Endodermal cell (in vitro differentiated cells): ENCODE data around the gene TSPAN17. TPM values are rescaled to one million over a fixed set of nuclear protein-coding genes. Genes with fewer than 3 reads are reported as not detected.

Experiments
- DNase-seq: peaks from one replicate; pipeline ENCODE4 v3.0.0-alpha.2; 2017
- H3K27ac ChIP-seq: 2 replicates; pipeline ENCODE4 v1.5.1; 2013; ENCODE audit warnings: mild to moderate bottlenecking, low read depth, low read length, moderate library complexity
- H3K27me3 ChIP-seq: 2 replicates; pipeline ENCODE4 v1.6.1; 2013; ENCODE audit warnings: mild to moderate bottlenecking, low read length, moderate library complexity; ENCODE audit not compliant: insufficient read depth, control insufficient read depth, poor library complexity, severe bottlenecking
- H3K36me3 ChIP-seq: 2 replicates; pipeline ENCODE4 v1.7.0; 2013; ENCODE audit warnings: mild to moderate bottlenecking, low read length, moderate library complexity; ENCODE audit not compliant: control insufficient read depth, insufficient read depth
- H3K4me1 ChIP-seq: one replicate; pipeline ENCODE4 v1.7.0; 2013; ENCODE audit warnings: low read length; ENCODE audit not compliant: control insufficient read depth, insufficient read depth
- H3K4me3 ChIP-seq: 2 replicates; pipeline ENCODE4 v1.5.1; 2013; ENCODE audit warnings: mild to moderate bottlenecking, low read length, moderate library complexity
- H3K9ac ChIP-seq: 2 replicates; pipeline ENCODE4 v1.6.1; 2013; ENCODE audit warnings: mild to moderate bottlenecking, low read length, moderate library complexity; ENCODE audit not compliant: poor library complexity, severe bottlenecking; ENCODE audit errors: extremely low read depth
- H3K9me3 ChIP-seq: 2 replicates; pipeline ENCODE4 v1.6.1; 2013; ENCODE audit warnings: mild to moderate bottlenecking, low read length, moderate library complexity; ENCODE audit not compliant: control insufficient read depth
- H3K27ac Mint-ChIP-seq: 2 replicates; pipeline ENCODE4 v1.8.0; 2020; ENCODE audit warnings: mixed read lengths
- H3K27me3 Mint-ChIP-seq: 2 replicates; pipeline ENCODE4 v1.8.0; 2021; ENCODE audit warnings: mild to moderate bottlenecking, mixed read lengths; ENCODE audit not compliant: insufficient read depth
- H3K36me3 Mint-ChIP-seq: 2 replicates; pipeline ENCODE4 v1.8.0; 2020; ENCODE audit warnings: low read depth, mixed read lengths
- H3K4me1 Mint-ChIP-seq: 2 replicates; pipeline ENCODE4 v1.8.0; 2020; ENCODE audit warnings: mixed read lengths
- H3K4me3 Mint-ChIP-seq: 2 replicates; pipeline ENCODE4 v1.8.0; 2020; ENCODE audit warnings: mild to moderate bottlenecking, moderate library complexity, mixed read lengths
- H3K9me3 Mint-ChIP-seq: 2 replicates; pipeline ENCODE4 v1.8.0; 2020; ENCODE audit warnings: mild to moderate bottlenecking, mixed read lengths
- WGBS, 2 experiments: methylation state at CpG; one replicate each; pipeline versions ENCODE4 v1.1.5 to v1.1.7; 2013; ENCODE audit warnings: missing lambda C conversion rate in 2 of 2, mixed read lengths in 1 of 2; ENCODE audit not compliant: insufficient coverage in 1 of 2, insufficient read length in 1 of 2; 5-methylcytosine and 5-hydroxymethylcytosine counted together
- total RNA-seq, 2 donors: library from RNA; stranded (reverse); fragmentation: NEBNext Ultra II Directional in 1 of 2; extraction: Animal tissue kit (Norgen Biotek cat#: 25700) in 1 of 2; gene quantifications; 2 replicates in 1 of 2; 3 replicates in 1 of 2; pipeline ENCODE4 v1.2.1, GENCODE V29; 2021
- TF ChIP-seq, protein P1 (sequence below): fragments of 200-600 bp; sonication (generic); conservative IDR thresholded peaks from 2 replicates; pipeline ENCODE4 v1.5.0; 2021; ENCODE audit warnings: antibody characterized with exemption, mild to moderate bottlenecking

Gene TSPAN17
- total RNA-seq, 2 donors from 2014 or later: 49.3 to 50.3 TPM

DNA sequence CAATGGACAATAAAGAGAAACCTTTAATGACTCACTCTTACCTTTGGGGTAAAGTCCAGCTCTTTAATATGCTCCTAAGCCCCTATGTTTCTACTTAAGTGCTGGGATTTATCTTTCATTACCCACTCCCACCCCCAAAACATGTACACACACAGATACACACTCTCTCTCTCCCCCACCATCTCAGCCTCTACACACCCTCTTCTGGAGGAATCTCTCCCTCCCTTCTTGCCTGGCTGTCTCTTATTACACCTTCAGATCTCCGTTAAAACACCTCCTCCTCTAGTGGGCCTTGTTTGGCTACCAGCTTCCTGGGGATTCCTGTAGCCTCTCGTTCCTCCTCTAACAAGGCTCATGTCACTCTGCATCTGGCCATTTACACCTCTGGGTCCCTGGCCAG is 44.2 kb upstream of the TSPAN17 start:
- WGBS, 2 experiments: 33% methylated on average over 1 to 2 of the region's 2 CpGs

DNA sequence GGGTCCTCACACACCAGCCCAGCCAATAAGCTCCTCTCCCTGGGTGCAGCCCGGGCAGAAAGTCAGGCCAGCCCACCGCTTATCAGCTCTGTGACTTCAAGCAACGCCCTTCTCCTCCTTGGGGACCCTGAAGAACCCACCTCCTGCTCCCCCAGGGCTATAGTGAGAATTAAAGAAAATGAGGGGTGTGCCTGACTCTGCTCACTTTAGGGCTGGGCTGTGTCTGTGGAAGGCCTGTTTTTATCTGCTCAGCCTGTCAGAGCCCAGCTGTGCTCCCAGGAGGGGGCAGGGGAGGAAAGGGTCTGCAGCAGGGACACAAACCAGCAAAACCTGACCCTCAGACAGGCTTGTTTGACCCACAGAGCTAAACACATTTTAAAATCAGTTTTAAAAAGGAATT is 41.3 kb upstream of the TSPAN17 start:
- Mint-ChIP-seq H3K4me1 (peaks cover 30% of the 10 kb centered on the region), H3K4me3 (no peak overlapping the region), H3K36me3 (no peaks in the 10 kb centered on the region), H3K27ac (no peak overlapping the region), H3K27me3 (peaks cover 24% of the 10 kb centered on the region), H3K9me3 (no peaks in the 10 kb centered on the region)
- peaks cover 14% of the 10 kb centered on the region for H3K27me3 ChIP-seq
- WGBS, 2 experiments: 77% methylated on average over 3 of the region's 3 CpGs; no CpG with 5 or more reads in 1 of the 2 experiments
- no peak for DNase-seq
- no peak overlapping the region for H3K9ac ChIP-seq
- peaks cover 13% of the 10 kb centered on the region for H3K4me1 ChIP-seq
- H3K4me3 ChIP-seq: no peak overlapping the region
- H3K9me3 ChIP-seq: no peaks in the 10 kb centered on the region
- H3K36me3 ChIP-seq: no peaks in the 10 kb centered on the region
- H3K27ac ChIP-seq: no peak overlapping the region
- TF ChIP-seq, protein P1, sequence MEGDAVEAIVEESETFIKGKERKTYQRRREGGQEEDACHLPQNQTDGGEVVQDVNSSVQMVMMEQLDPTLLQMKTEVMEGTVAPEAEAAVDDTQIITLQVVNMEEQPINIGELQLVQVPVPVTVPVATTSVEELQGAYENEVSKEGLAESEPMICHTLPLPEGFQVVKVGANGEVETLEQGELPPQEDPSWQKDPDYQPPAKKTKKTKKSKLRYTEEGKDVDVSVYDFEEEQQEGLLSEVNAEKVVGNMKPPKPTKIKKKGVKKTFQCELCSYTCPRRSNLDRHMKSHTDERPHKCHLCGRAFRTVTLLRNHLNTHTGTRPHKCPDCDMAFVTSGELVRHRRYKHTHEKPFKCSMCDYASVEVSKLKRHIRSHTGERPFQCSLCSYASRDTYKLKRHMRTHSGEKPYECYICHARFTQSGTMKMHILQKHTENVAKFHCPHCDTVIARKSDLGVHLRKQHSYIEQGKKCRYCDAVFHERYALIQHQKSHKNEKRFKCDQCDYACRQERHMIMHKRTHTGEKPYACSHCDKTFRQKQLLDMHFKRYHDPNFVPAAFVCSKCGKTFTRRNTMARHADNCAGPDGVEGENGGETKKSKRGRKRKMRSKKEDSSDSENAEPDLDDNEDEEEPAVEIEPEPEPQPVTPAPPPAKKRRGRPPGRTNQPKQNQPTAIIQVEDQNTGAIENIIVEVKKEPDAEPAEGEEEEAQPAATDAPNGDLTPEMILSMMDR: no peak

More for the DNA sequence above, 44.2 kb upstream of the TSPAN17 start:
- H3K36me3 Mint-ChIP-seq: peaks cover 4% of the 10 kb centered on the region
- H3K4me3 Mint-ChIP-seq: no peak overlapping the region
- peaks cover 25% of the 10 kb centered on the region for H3K4me1 Mint-ChIP-seq
- no peak overlapping the region for H3K9ac ChIP-seq
- H3K4me3 ChIP-seq: no peak overlapping the region
- TF ChIP-seq, protein P1: no peak
- DNase-seq: no peak
- no peaks in the 10 kb centered on the region for H3K9me3 Mint-ChIP-seq
- no peaks in the 10 kb centered on the region for H3K9me3 ChIP-seq
- H3K27ac Mint-ChIP-seq: no peak overlapping the region
- peaks cover 23% of the 10 kb centered on the region for H3K27me3 Mint-ChIP-seq
- H3K36me3 ChIP-seq: no peaks in the 10 kb centered on the region
- H3K27me3 ChIP-seq: no peaks in the 10 kb centered on the region
- H3K4me1 ChIP-seq: peaks cover 14% of the 10 kb centered on the region
- no peak overlapping the region for H3K27ac ChIP-seq

DNA sequence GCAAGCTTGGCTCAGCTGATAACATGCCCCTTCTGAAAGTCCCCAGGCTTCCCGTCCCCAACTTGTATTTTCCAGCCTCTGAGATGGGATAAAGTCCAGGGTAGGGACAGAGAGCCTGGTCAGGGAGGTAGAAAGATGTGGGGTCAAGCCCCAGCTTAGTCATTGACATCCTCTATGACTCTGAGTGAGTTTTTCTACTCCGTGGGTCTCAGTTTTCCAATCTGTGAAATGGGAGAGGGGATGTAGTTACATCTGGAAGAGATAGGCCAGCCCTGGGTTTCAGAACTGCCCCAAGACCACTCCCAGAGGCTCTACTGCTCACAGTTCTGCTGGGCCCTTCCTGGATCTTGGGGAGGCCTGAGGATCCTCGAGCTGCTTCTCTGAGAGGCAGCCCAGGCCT is 40.4 kb upstream of the TSPAN17 start:
- H3K4me1 ChIP-seq: peaks cover 8% of the 10 kb centered on the region
- Mint-ChIP-seq H3K4me3 (no peak overlapping the region), H3K9me3 (no peaks in the 10 kb centered on the region), H3K27ac (no peak overlapping the region), H3K27me3 (peaks cover 29% of the 10 kb centered on the region), H3K4me1 (peaks cover 22% of the 10 kb centered on the region), H3K36me3 (no peaks in the 10 kb centered on the region)
- DNase-seq: no peak
- no peak overlapping the region for H3K27ac ChIP-seq
- WGBS, 2 experiments: 95 to 100% methylated on average over 1 to 3 of the region's 3 CpGs
- TF ChIP-seq, protein P1: no peak
- peaks cover 16% of the 10 kb centered on the region for H3K27me3 ChIP-seq
- H3K4me3 ChIP-seq: no peak overlapping the region
- no peaks in the 10 kb centered on the region for H3K36me3 ChIP-seq
- H3K9ac ChIP-seq: no peak overlapping the region
- H3K9me3 ChIP-seq: no peaks in the 10 kb centered on the region
